IMR-90 (cell line): ENCODE measurements around the gene RPS3. TPM values are rescaled to one million over a fixed set of nuclear protein-coding genes. Genes with fewer than 3 reads are reported as not detected.

Source experiments
- ATAC-seq: fragments of 200-7000 bp; cut with Tn5 transposase; 2 replicates; pipeline ENCODE4 v1.9.1; 2020; ENCODE audit warnings: low read depth, mild to moderate bottlenecking, moderate library complexity
- BruUV-seq: library from RNA; stranded (reverse); fragments of 400-500 nt; replicated peaks from 2 replicates; lab custom pipeline; 2021; lab: Mats Ljungman, UMichigan
- CTCF ChIA-PET: fragments of 300-600 bp; formaldehyde crosslinking; extraction: SDS; loops from one replicate; lab custom pipeline; 2021; ENCODE audit warnings: antibody characterized with exemption; lab: Yijun Ruan, JAX
- POLR2A ChIA-PET: fragments of 300-600 bp; sonication (Branson Sonifier 250); formaldehyde crosslinking; loops from one replicate; lab custom pipeline; 2022; ENCODE audit warnings: antibody characterized with exemption; ENCODE audit not compliant: unreplicated experiment; lab: Charles Lee
- DNase-seq: peaks from one replicate; pipeline ENCODE4 v3.0.0; 2013
- H2AFZ ChIP-seq: replicated peaks from 2 replicates; pipeline ENCODE3; 2013; ENCODE audit warnings: low read length, mild to moderate bottlenecking; ENCODE audit not compliant: poor library complexity
- H2AK5ac ChIP-seq: 2 replicates; pipeline ENCODE4 v1.6.1; 2013; ENCODE audit warnings: low read depth, low read length, inconsistent platforms
- H2AK9ac ChIP-seq: replicated peaks from 2 replicates; pipeline ENCODE3; 2013; ENCODE audit warnings: mild to moderate bottlenecking, low read depth, low read length, moderate library complexity; ENCODE audit not compliant: poor library complexity
- H2BK120ac ChIP-seq: 2 replicates; pipeline ENCODE4 v1.6.1; 2013; ENCODE audit warnings: low read depth, low read length, inconsistent platforms
- H2BK15ac ChIP-seq: 3 replicates; pipeline ENCODE4 v1.6.1; 2013; ENCODE audit warnings: low read depth, low read length, inconsistent platforms
- H2BK20ac ChIP-seq: 2 replicates; pipeline ENCODE4 v1.6.1; 2013; ENCODE audit warnings: low read depth, mild to moderate bottlenecking, inconsistent platforms, low read length, moderate library complexity
- H2BK5ac ChIP-seq: 2 replicates; pipeline ENCODE4 v1.6.1; 2013; ENCODE audit warnings: mild to moderate bottlenecking, low read depth, low read length, inconsistent platforms; ENCODE audit not compliant: poor library complexity, severe bottlenecking
- H3K14ac ChIP-seq: replicated peaks from 2 replicates; pipeline ENCODE4 v1.6.1; 2013; ENCODE audit warnings: low read depth, low read length, inconsistent platforms
- H3K18ac ChIP-seq: 2 replicates; pipeline ENCODE4 v1.6.1; 2013; ENCODE audit warnings: low read depth, low read length, control low read depth
- H3K23ac ChIP-seq: 2 replicates; pipeline ENCODE4 v1.6.1; 2013; ENCODE audit warnings: low read depth, low read length, inconsistent platforms
- H3K27ac ChIP-seq: 2 replicates; pipeline ENCODE4 v1.5.1; 2013; ENCODE audit warnings: mild to moderate bottlenecking, control low read depth, low read length; ENCODE audit not compliant: insufficient read depth
- H3K27me3 ChIP-seq: 2 replicates; pipeline ENCODE4 v1.6.1; 2013; ENCODE audit warnings: low read length; ENCODE audit not compliant: control insufficient read depth, insufficient read depth
- H3K36me3 ChIP-seq: 2 replicates; pipeline ENCODE4 v1.6.1; 2013; ENCODE audit warnings: low read length, mixed read lengths; ENCODE audit not compliant: control insufficient read depth, insufficient read depth
- H3K4ac ChIP-seq: 2 replicates; pipeline ENCODE4 v1.6.1; 2013; ENCODE audit warnings: low read depth, low read length, inconsistent platforms
- H3K4me1 ChIP-seq: 2 replicates; pipeline ENCODE4 v1.6.1; 2013; ENCODE audit warnings: low read length, mixed read lengths; ENCODE audit not compliant: control insufficient read depth, insufficient read depth
- H3K4me2 ChIP-seq: 2 replicates; pipeline ENCODE4 v1.6.1; 2013; ENCODE audit warnings: low read depth, mild to moderate bottlenecking, control low read depth, low read length, moderate library complexity
- H3K4me3 ChIP-seq: 2 replicates; pipeline ENCODE4 v1.5.1; 2013; ENCODE audit warnings: low read depth, mild to moderate bottlenecking, control low read depth, low read length, moderate library complexity; ENCODE audit not compliant: insufficient read depth
- H3K56ac ChIP-seq: 2 replicates; pipeline ENCODE4 v1.6.1; 2013; ENCODE audit warnings: low read length, inconsistent platforms; ENCODE audit not compliant: insufficient read depth; ENCODE audit errors: extremely low read depth
- H3K79me1 ChIP-seq, 2 experiments: 2 replicates each; pipeline ENCODE4 v1.6.1; 2013; ENCODE audit warnings: low read length in 2 of 2, inconsistent platforms in 1 of 2, low read depth in 1 of 2
- H3K9ac ChIP-seq: 2 replicates; pipeline ENCODE4 v1.6.1; 2013; ENCODE audit warnings: low read depth, low read length, control low read depth
- H3K9me1 ChIP-seq: 2 replicates; pipeline ENCODE4 v1.6.1; 2013; ENCODE audit warnings: low read length, inconsistent platforms; ENCODE audit not compliant: insufficient read depth
- H3K9me3 ChIP-seq: 2 replicates; pipeline ENCODE4 v1.6.1; 2013; ENCODE audit warnings: low read length; ENCODE audit not compliant: control insufficient read depth, insufficient read depth
- H4K20me1 ChIP-seq: 2 replicates; pipeline ENCODE4 v1.6.1; 2013; ENCODE audit warnings: low read length, inconsistent platforms; ENCODE audit not compliant: insufficient read depth
- H4K5ac ChIP-seq: 2 replicates; pipeline ENCODE4 v1.6.1; 2013; ENCODE audit warnings: mild to moderate bottlenecking, low read depth, low read length, control low read depth
- H4K8ac ChIP-seq, 2 experiments: 2 replicates each; pipeline ENCODE4 v1.6.1; 2013; ENCODE audit warnings: low read depth in 2 of 2, low read length in 2 of 2, control low read depth in 1 of 2, inconsistent platforms in 1 of 2
- H4K91ac ChIP-seq: 2 replicates; pipeline ENCODE4 v1.6.1; 2013; ENCODE audit warnings: low read depth, low read length, inconsistent platforms; ENCODE audit not compliant: insufficient read depth
- BHLHE40 ChIP-seq: fragments of 150-350 bp; IDR thresholded peaks from 2 replicates; pipeline ENCODE4 v1.6.1; 2016; ENCODE audit warnings: mild to moderate bottlenecking, low read depth, low read length
- CEBPB ChIP-seq: IDR thresholded peaks from 2 replicates; pipeline ENCODE4 v1.6.1; 2012; ENCODE audit warnings: low read depth, low read length, improper control_type of control experiment
- CHD1 ChIP-seq: IDR thresholded peaks from 2 replicates; pipeline ENCODE4 v1.6.1; 2012; ENCODE audit warnings: low read depth, low read length, improper control_type of control experiment
- CTCF ChIP-seq: conservative IDR thresholded peaks from 2 replicates; pipeline ENCODE4 v1.5.1; 2012; ENCODE audit warnings: mild to moderate bottlenecking, low read depth, low read length, improper control_type of control experiment
- MAFK ChIP-seq: IDR thresholded peaks from 2 replicates; pipeline ENCODE4 v1.6.1; 2012; ENCODE audit warnings: low read depth, low read length, improper control_type of control experiment
- MAZ ChIP-seq: IDR thresholded peaks from 2 replicates; pipeline ENCODE4 v1.6.1; 2012; ENCODE audit warnings: low read depth, mild to moderate bottlenecking, low read length, improper control_type of control experiment, moderate library complexity, borderline replicate concordance
- NFE2L2 ChIP-seq: fragments of 150-350 bp; IDR thresholded peaks from 2 replicates; pipeline ENCODE4 v1.6.1; 2016; ENCODE audit warnings: low read depth, mild to moderate bottlenecking, low read length
- POLR2A ChIP-seq: IDR thresholded peaks from 2 replicates; pipeline ENCODE4 v1.6.1; 2012; ENCODE audit warnings: mild to moderate bottlenecking, low read depth, low read length
- RCOR1 ChIP-seq: IDR thresholded peaks from 2 replicates; pipeline ENCODE4 v1.6.1; 2012; ENCODE audit warnings: mild to moderate bottlenecking, low read length, improper control_type of control experiment; ENCODE audit not compliant: insufficient replicate concordance
- SMC3 ChIP-seq: fragments of 150-350 bp; IDR thresholded peaks from 2 replicates; pipeline ENCODE4 v1.6.1; 2016; ENCODE audit warnings: low read depth, mild to moderate bottlenecking, antibody characterized with exemption, low read length, moderate library complexity
- USF2 ChIP-seq: fragments of 150-350 bp; IDR thresholded peaks from 2 replicates; pipeline ENCODE4 v1.6.1; 2017; ENCODE audit warnings: mild to moderate bottlenecking, antibody characterized with exemption, low read length, low read depth
- WGBS, 2 experiments: methylation state at CpG; one replicate each; pipeline versions ENCODE4 v1.1.5 to v1.1.7; 2013; ENCODE audit warnings: missing lambda C conversion rate in 2 of 2; ENCODE audit not compliant: insufficient read length in 1 of 2; ENCODE audit errors: extremely low coverage in 2 of 2; 5-methylcytosine and 5-hydroxymethylcytosine counted together
- dilution Hi-C: fragments of 300-500 bp; cut with HindIII; formaldehyde crosslinking; loops from one replicate; pipeline ENCODE4 v1.14.3; 2018; ENCODE audit warnings: low sequenced_read_pairs; ENCODE audit not compliant: unreplicated experiment
- in situ Hi-C: fragments of 300-500 bp; cut with MboI; formaldehyde crosslinking; loops from 3 replicates; pipeline ENCODE4 v1.14.3; 2019; ENCODE audit warnings: low sequenced_read_pairs, inconsistent platforms, mixed read lengths
- intact Hi-C: fragments of 100-400 bp; cut with micrococcal nuclease; formaldehyde crosslinking; loops from 2 replicates; pipeline ENCODE4 v1.10.0; 2022
- polyA plus RNA-seq, 3 experiments: library from polyadenylated mRNA; depleted of rRNA; stranded (reverse); fragments of >200 nt; gene quantifications; 2 replicates each; pipeline ENCODE4 v1.2.3, GENCODE V29; 2012; ENCODE audit warnings: low replicate concordance in 1 of 3
- total RNA-seq: library from RNA; depleted of rRNA; stranded (reverse); fragments of >200 nt; gene quantifications from 2 replicates; pipeline ENCODE4 v1.2.3, GENCODE V29; 2012

Gene RPS3
- total and polyA plus RNA-seq, 2 of the 4 experiments (the other 2 are of a cell fraction): 2,360 to 2,477 TPM

DNA sequence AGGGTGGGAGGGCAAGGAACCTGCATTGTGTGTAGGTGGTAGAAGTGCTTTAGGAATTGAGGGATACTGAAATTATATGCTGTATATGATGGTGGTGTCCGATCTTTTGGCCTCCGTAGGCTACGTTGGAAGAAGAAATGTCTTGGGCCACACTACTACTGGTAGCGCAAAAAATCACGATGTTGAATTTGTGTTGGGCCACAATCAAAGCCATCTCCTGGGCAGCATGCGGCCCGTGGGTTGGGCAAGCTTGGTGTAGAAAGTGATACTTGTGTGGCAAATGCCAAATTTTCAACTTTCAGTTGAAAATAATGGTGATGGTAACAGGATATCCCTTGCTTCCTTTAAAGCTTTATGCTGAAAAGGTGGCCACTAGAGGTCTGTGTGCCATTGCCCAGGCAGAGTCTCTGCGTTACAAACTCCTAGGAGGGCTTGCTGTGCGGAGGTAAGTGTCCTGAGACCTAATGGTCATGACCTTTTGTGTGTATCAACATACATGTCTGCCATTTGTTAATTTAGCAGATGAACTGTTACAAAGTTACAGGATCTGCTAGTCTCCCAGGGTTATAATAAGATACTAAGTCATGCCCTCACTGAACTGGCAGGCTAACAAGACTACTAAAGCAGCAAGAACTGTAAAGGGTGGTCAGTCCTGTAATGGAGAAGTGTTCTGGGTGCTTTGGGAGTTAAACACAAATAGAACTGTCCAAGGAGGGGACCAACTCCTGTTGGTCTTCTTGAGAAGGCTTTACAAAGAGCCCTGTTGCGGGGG lies 2.9 kb downstream of the RPS3 start:
- DNase-seq: no peak
- H3K14ac ChIP-seq: no peak overlapping the region
- H3K4me3 ChIP-seq: no peak overlapping the region
- TF ChIP-seq CHD1 (no peak), NFE2L2 (no peak), BHLHE40 (no peak), CTCF (no peak), POLR2A (no peak), MAZ (no peak), CEBPB (no peak), USF2 (no peak), RCOR1 (no peak), MAFK (no peak), SMC3 (no peak)
- H4K8ac ChIP-seq: no peak overlapping the region
- no peak overlapping the region for H2BK15ac ChIP-seq
- no peak overlapping the region for H2AK5ac ChIP-seq
- no peak overlapping the region for H2BK120ac ChIP-seq
- no peak overlapping the region for H4K5ac ChIP-seq
- BruUV-seq: no TSS peak
- H3K36me3 ChIP-seq: peaks cover 55% of the 10 kb centered on the region
- no peaks in the 10 kb centered on the region for H3K27me3 ChIP-seq
- H4K20me1 ChIP-seq: peaks cover 77% of the 10 kb centered on the region
- peak overlapping the region; percentile 46; the same call in 1 of the 2 replicates for H3K9ac ChIP-seq
- H3K27ac ChIP-seq: no peak overlapping the region
- POLR2A ChIA-PET: no interaction called here
- H3K18ac ChIP-seq: no peak overlapping the region
- no peak overlapping the region for H2BK5ac ChIP-seq
- H2AFZ ChIP-seq: no peak overlapping the region
- intact Hi-C loops (no loop called here), in situ Hi-C loops (no loop called here), dilution Hi-C loops (no loop called here)
- H4K91ac ChIP-seq: no peak overlapping the region
- no peak overlapping the region for H2BK20ac ChIP-seq
- peaks cover 6% of the 10 kb centered on the region; the same call in 1 of the 2 replicates for H3K9me1 ChIP-seq
- H3K23ac ChIP-seq: peak overlapping the region; percentile 22; the same call in 1 of the 2 replicates
- H3K79me1 ChIP-seq: peaks cover 14 to 54% of the 10 kb centered on the region in 2 experiments
- no peak overlapping the region for H3K56ac ChIP-seq
- no peak for ATAC-seq
- H3K4me2 ChIP-seq: peak overlapping the region; percentile 28; the same call in 1 of the 2 replicates
- peaks cover 5% of the 10 kb centered on the region for H3K4me1 ChIP-seq
- H3K9me3 ChIP-seq: no peaks in the 10 kb centered on the region
- no peak overlapping the region for H3K4ac ChIP-seq
- WGBS, 2 experiments: 94% methylated on average over 5 of the region's 10 CpGs; no CpG with 5 or more reads in 1 of the 2 experiments
- H2AK9ac ChIP-seq: no peak overlapping the region
- CTCF ChIA-PET: no interaction called here
